OCI-LY7 (cell line): Measurements from ENCODE around the gene EIPR1. TPM values are rescaled to one million over a fixed set of nuclear protein-coding genes. Genes with fewer than 3 reads are reported as not detected.

Experiments used
- BruUV-seq: library from RNA; stranded (reverse); fragments of 400-500 nt; replicated peaks from 2 replicates; lab custom pipeline; 2021; lab: Mats Ljungman, UMichigan
- CTCF ChIA-PET: fragments of 300-600 bp; sonication (Branson Sonifier 250); formaldehyde crosslinking; loops from one replicate; lab custom pipeline; 2022; ENCODE audit warnings: antibody characterized with exemption; ENCODE audit not compliant: unreplicated experiment; lab: Charles Lee
- POLR2A ChIA-PET: fragments of 300-600 bp; sonication (Branson Sonifier 250); formaldehyde crosslinking; loops from one replicate; lab custom pipeline; 2022; ENCODE audit warnings: antibody characterized with exemption; lab: Charles Lee
- DNase-seq: peaks from one replicate; pipeline ENCODE4 v3.0.0-alpha.2; 2015; ENCODE audit warnings: low spot score
- H2AFZ ChIP-seq: fragments of 200-600 bp; sonication (generic), shearing (Covaris generic); 2 replicates; pipeline ENCODE4 v1.6.1; 2014; ENCODE audit warnings: mild to moderate bottlenecking, antibody characterized with exemption, low read length, moderate library complexity
- H3K27ac ChIP-seq: fragments of 200-600 bp; sonication (generic); 2 replicates; pipeline ENCODE4 v1.5.1; 2014; ENCODE audit warnings: mixed run types, low read depth, mild to moderate bottlenecking, moderate library complexity, low read length, inconsistent platforms; ENCODE audit not compliant: poor library complexity, severe bottlenecking
- H3K36me3 ChIP-seq: fragments of 200-600 bp; sonication (generic); 2 replicates; pipeline ENCODE4 v1.6.1; 2014; ENCODE audit warnings: mild to moderate bottlenecking, antibody characterized with exemption, low read length, moderate library complexity, mixed read lengths; ENCODE audit not compliant: insufficient read depth
- H3K4me1 ChIP-seq: fragments of 200-600 bp; sonication (generic); 2 replicates; pipeline ENCODE4 v1.5.1; 2014; ENCODE audit warnings: mild to moderate bottlenecking, low read length; ENCODE audit not compliant: insufficient read depth, poor library complexity, severe bottlenecking
- H3K4me2 ChIP-seq: fragments of 200-600 bp; sonication (generic); 2 replicates; pipeline ENCODE4 v1.6.1; 2014; ENCODE audit warnings: mild to moderate bottlenecking, low read length
- H3K4me3 ChIP-seq: fragments of 200-600 bp; sonication (generic); 2 replicates; pipeline ENCODE4 v1.5.1; 2014; ENCODE audit warnings: mild to moderate bottlenecking, low read depth, low read length; ENCODE audit not compliant: poor library complexity, severe bottlenecking
- H3K79me2 ChIP-seq: fragments of 200-600 bp; sonication (generic); 2 replicates; pipeline ENCODE4 v1.6.1; 2016; ENCODE audit warnings: low read depth, mild to moderate bottlenecking, low read length, moderate library complexity, mixed read lengths; ENCODE audit not compliant: insufficient read depth
- H3K9me2 ChIP-seq: fragments of 200-600 bp; sonication (generic); 2 replicates; pipeline ENCODE4 v1.6.1; 2016; ENCODE audit warnings: mild to moderate bottlenecking, low read length, mixed read lengths; ENCODE audit not compliant: insufficient read depth
- H3K9me3 ChIP-seq: fragments of 200-600 bp; sonication (generic); 2 replicates; pipeline ENCODE4 v1.6.1; 2014; ENCODE audit warnings: mild to moderate bottlenecking, mixed run types, low read length, mixed read lengths
- H4K20me1 ChIP-seq: fragments of 200-600 bp; sonication (generic); 2 replicates; pipeline ENCODE4 v1.6.1; 2014; ENCODE audit warnings: mild to moderate bottlenecking, antibody characterized with exemption, low read length, moderate library complexity, mixed read lengths; ENCODE audit not compliant: insufficient read depth
- CTCF ChIP-seq: fragments of 200-600 bp; sonication (generic); conservative IDR thresholded peaks from 2 replicates; pipeline ENCODE4 v1.5.1; 2014; ENCODE audit warnings: mild to moderate bottlenecking, antibody characterized with exemption, low read length, moderate library complexity, mixed read lengths
- EZH2phosphoT487 ChIP-seq: fragments of 200-600 bp; sonication (generic); IDR thresholded peaks from 2 replicates; pipeline ENCODE4 v1.6.1; 2018; ENCODE audit warnings: low read depth, borderline replicate concordance, mild to moderate bottlenecking, mixed run types, antibody characterized with exemption, low read length, moderate library complexity, mixed read lengths
- intact Hi-C: fragments of 100-400 bp; cut with micrococcal nuclease; formaldehyde crosslinking; loops from one replicate; pipeline ENCODE4 v1.10.0; 2022; ENCODE audit not compliant: unreplicated experiment
- total RNA-seq, 2 experiments: library from RNA; depleted of rRNA in 1 of 2; stranded (reverse); fragments of >200 nt in 1 of 2; shearing (Covaris generic) in 1 of 2; gene quantifications; 2 replicates each; pipeline ENCODE4 v1.2.3, GENCODE V29; 2014 to 2022

EIPR1 gene
- total RNA-seq, 2 experiments from 2014 or later, result 60.5 to 61.7 TPM

- no peak overlapping the region for H3K27ac ChIP-seq
- no peaks in the 10 kb centered on the region for H3K79me2 ChIP-seq
- no peaks in the 10 kb centered on the region for H3K4me1 ChIP-seq
- TF ChIP-seq EZH2phosphoT487 (no peak), CTCF (no peak)
- no peaks in the 10 kb centered on the region for H3K9me2 ChIP-seq
- POLR2A ChIA-PET, result interaction anchor here (0.6 to 0.7 kb wide), 4 partner anchors 9 to 1392 kb away, joined by 3 to 6 read pairs (median 4); no protein-coding TSS in a partner anchor
- intact Hi-C loops, result loop anchor here (10.0 kb wide), 1 partner anchor 305 kb away; no protein-coding TSS in a partner anchor
- CTCF ChIA-PET, result no interaction called here
- no peak overlapping the region for H3K4me2 ChIP-seq
- H3K9me3 ChIP-seq, result no peaks in the 10 kb centered on the region
- H3K36me3 ChIP-seq, result 0 out of 2 replicates have a peak, but pooled peaks cover 6% of the 10 kb centered on the region
- no TSS peak for BruUV-seq
- no peak for DNase-seq
- H3K4me3 ChIP-seq, result no peak overlapping the region
- no peaks in the 10 kb centered on the region for H4K20me1 ChIP-seq
- H2AFZ ChIP-seq, result no peak overlapping the region
Measured at GRCh38 chr2:3309496-3310355, 67.9 kb downstream of the EIPR1 start.

- no peak overlapping the region for H2AFZ ChIP-seq
- TF ChIP-seq CTCF (no peak), EZH2phosphoT487 (no peak)
- H3K27ac ChIP-seq, result no peak overlapping the region
- POLR2A ChIA-PET, result no interaction called here
- no peaks in the 10 kb centered on the region for H3K79me2 ChIP-seq
- H3K9me2 ChIP-seq, result no peaks in the 10 kb centered on the region
- H3K4me1 ChIP-seq, result no peaks in the 10 kb centered on the region
- CTCF ChIA-PET, result no interaction called here
- no peak overlapping the region for H3K4me2 ChIP-seq
- DNase-seq, result no peak
- BruUV-seq, result no TSS peak
- H4K20me1 ChIP-seq, result no peaks in the 10 kb centered on the region
- intact Hi-C loops, result loop anchor here (10.0 kb wide), 1 partner anchor 303 kb away; no protein-coding TSS in a partner anchor
- H3K4me3 ChIP-seq, result no peak overlapping the region
- H3K9me3 ChIP-seq, result no peaks in the 10 kb centered on the region
- 0 out of 2 replicates have a peak, but pooled peaks cover 6% of the 10 kb centered on the region for H3K36me3 ChIP-seq
Measured at GRCh38 chr2:3307901-3308300, 69.7 kb downstream of the EIPR1 start.

GRCh38 chr2:3307236-3307635, 70.4 kb downstream of the EIPR1 start:
- Histone ChIP-seq H3K27ac (no peak overlapping the region), H3K4me1 (no peaks in the 10 kb centered on the region), H2AFZ (no peak overlapping the region), H3K9me2 (no peaks in the 10 kb centered on the region), H4K20me1 (no peaks in the 10 kb centered on the region), H3K79me2 (no peaks in the 10 kb centered on the region), H3K36me3 (peaks cover 6% of the 10 kb centered on the region; the same call in 1 of the 2 replicates), H3K4me2 (no peak overlapping the region), H3K9me3 (no peaks in the 10 kb centered on the region), H3K4me3 (no peak overlapping the region)
- BruUV-seq, result no TSS peak
- DNase-seq, result no peak
- ChIA-PET CTCF (no interaction called here), POLR2A (no interaction called here)
- no peak for TF ChIP-seq CTCF
- no peak for TF ChIP-seq EZH2phosphoT487
- intact Hi-C loops, result loop anchor here (10.0 kb wide), 1 partner anchor 302 kb away; no protein-coding TSS in a partner anchor
